Measurements from ENCODE around the gene KPNA3.

Gene KPNA3

GRCh38 chr13:49678191-49678914 lies 114.1 kb downstream of the KPNA3 start:
- DNase-seq (ENCODE audit: low read depth) = no peak

DNA sequence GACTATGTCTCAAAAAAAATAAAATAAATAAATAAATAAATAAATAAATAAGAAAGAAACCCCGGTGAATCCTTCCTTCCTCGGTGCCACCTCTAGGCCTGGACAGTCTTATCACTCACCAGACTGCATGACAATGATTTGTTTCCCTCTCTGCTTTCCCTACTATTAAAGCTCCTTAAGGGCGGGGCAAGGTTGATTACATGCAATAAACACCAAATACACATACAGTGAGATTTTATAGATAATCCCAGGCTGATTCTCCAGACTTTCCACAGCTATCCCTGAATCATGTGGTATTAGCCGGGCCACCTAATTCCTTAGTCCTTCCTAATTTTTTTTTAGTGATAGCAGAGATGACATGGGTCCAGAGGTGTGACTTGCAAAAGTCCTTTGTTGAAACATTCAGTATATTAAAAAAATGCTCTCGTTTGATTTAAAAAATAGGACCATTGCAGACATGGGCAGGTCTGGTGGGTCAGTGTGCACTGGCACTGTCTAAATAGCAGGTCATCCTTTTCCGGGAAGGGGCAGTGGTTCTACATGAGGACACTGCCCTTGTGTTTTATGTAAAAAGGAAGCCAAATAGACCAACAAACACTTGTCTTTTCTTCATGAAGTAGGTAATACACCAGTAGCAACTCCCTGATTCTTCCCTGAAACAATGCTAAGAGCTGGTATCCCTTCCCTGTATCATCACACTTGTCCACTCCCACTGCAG lies 115.7 kb downstream of the KPNA3 start:
- DNase-seq (ENCODE audit: low read depth) = no peak

GRCh38 chr13:49670828-49671227 lies 121.7 kb downstream of the KPNA3 start:
- no peak for DNase-seq (ENCODE audit: low read depth)

- no peak for DNase-seq (ENCODE audit: low read depth)
These were observed 122.7 kb downstream of the KPNA3 start for GRCh38 chr13:49669735-49670309.

GRCh38 chr13:49667773-49668172 lies 124.7 kb downstream of the KPNA3 start:
- DNase-seq (ENCODE audit: low read depth) = no peak

- DNase-seq (ENCODE audit: low read depth) = no peak
These were observed 127.9 kb downstream of the KPNA3 start for GRCh38 chr13:49664606-49665005.

GRCh38 chr13:49657241-49657641 lies 135.2 kb downstream of the KPNA3 start:
- DNase-seq (ENCODE audit: low read depth) = no peak

- DNase-seq (ENCODE audit: low read depth) = no peak
These were observed 136.6 kb downstream of the KPNA3 start for GRCh38 chr13:49655906-49656305.

GRCh38 chr13:49654011-49654410 lies 138.5 kb downstream of the KPNA3 start:
- DNase-seq (ENCODE audit: low read depth) = no peak

- no peak for DNase-seq (ENCODE audit: low read depth)
These were observed 139.0 kb downstream of the KPNA3 start for GRCh38 chr13:49653478-49653877.

- DNase-seq (ENCODE audit: low read depth) = no peak
These were observed 139.9 kb downstream of the KPNA3 start for GRCh38 chr13:49652355-49653305.

DNA sequence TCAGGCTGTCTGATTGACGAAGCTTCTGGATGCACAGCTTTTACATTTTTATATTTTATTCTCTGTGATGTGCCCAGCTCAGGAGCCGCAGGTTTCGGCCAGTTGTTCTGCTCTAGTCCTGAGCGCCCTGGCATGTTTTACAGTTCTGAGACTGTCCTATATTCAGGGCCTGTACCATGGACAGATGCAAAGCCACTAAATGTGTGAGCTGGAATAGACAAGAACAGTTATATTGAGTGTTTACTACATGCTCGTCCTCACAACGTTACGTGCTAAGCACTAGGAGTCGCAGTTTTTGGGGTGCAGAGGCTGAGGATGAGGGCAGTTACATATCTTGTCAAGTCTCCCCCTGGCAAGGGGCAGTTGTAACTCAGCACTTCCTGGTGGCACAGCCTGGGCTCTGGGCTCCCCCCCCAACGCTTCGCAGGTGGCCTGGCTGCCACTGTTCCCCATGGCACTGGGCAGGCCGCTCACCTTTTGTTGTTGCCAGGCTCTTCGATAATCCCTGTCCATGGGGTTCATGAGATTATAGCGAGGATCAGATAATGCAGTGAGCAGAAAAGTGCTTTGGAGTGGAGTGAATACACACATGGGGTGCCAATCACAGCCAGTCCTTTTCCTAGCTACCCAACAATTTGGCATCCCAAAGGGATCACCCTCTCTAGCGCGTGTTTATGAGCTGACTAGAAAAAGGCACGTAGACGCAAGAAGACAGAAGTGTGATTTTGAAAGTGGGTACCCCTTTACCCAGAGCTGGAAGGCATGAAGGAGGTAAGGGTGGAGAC lies 140.7 kb downstream of the KPNA3 start:
- no peak for DNase-seq (ENCODE audit: low read depth)

- no peak for DNase-seq (ENCODE audit: low read depth)
These were observed 142.5 kb downstream of the KPNA3 start for GRCh38 chr13:49649963-49650312.
